ENCODE results near the gene KRT31. TPM values are rescaled to one million over a fixed set of nuclear protein-coding genes. Genes with fewer than 3 reads are reported as not detected.
A peak's percentile ranks its signal among the peaks of the same experiment; 100 is the strongest.

KRT31 gene
- total RNA-seq, 1 donor from 2014 or later = not detected

DNA sequence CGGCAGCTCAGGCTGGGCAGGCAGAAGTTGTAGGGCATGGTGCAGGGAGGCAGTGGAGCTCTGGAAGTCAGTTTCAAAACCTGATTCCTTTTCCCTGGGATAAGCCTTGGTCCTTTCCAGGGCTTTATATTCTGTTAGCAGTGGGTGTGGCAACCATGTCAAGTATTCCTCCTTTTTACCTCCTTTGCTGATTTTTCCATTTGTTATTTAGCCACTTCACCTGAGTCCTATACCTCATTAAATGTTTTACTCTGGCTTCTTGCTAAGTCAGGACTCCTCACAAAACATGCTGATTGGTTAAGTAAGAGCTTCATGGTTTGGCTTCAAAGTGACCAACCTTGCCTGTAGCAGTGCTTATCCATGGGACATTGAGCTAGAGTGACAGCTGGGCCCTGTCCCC, 27.7 kb downstream of the KRT31 start, which contains the start of gene KRT33B:
KRT33B (minus strand) TSS at position 101 of the 400 bp plus-strand sequence; CDS start at position 38, 63 bp downstream.
- Mint-ChIP-seq H3K9me3 (ENCODE audit: unreplicated experiment) (peaks cover 4% of the 10 kb centered on the region), H3K27ac (ENCODE audit: unreplicated experiment) (peak within 1 kb of the TSS; percentile 62), H3K27me3 (ENCODE audit: unreplicated experiment) (peaks cover 3% of the 10 kb centered on the region), H3K36me3 (ENCODE audit: unreplicated experiment) (peaks cover 6% of the 10 kb centered on the region), H3K4me3 (ENCODE audit: unreplicated experiment) (peak within 1 kb of the TSS; percentile 28), H3K4me1 (ENCODE audit: low read depth, unreplicated experiment) (peaks cover 8% of the 10 kb centered on the region)
- TF ChIP-seq, protein P1, sequence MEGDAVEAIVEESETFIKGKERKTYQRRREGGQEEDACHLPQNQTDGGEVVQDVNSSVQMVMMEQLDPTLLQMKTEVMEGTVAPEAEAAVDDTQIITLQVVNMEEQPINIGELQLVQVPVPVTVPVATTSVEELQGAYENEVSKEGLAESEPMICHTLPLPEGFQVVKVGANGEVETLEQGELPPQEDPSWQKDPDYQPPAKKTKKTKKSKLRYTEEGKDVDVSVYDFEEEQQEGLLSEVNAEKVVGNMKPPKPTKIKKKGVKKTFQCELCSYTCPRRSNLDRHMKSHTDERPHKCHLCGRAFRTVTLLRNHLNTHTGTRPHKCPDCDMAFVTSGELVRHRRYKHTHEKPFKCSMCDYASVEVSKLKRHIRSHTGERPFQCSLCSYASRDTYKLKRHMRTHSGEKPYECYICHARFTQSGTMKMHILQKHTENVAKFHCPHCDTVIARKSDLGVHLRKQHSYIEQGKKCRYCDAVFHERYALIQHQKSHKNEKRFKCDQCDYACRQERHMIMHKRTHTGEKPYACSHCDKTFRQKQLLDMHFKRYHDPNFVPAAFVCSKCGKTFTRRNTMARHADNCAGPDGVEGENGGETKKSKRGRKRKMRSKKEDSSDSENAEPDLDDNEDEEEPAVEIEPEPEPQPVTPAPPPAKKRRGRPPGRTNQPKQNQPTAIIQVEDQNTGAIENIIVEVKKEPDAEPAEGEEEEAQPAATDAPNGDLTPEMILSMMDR (IDR thresholded peaks at IDR 0.05; ENCODE audit: partially characterized antibody, unreplicated experiment) = no peak
- DNase-seq = peak; percentile 39

DNA sequence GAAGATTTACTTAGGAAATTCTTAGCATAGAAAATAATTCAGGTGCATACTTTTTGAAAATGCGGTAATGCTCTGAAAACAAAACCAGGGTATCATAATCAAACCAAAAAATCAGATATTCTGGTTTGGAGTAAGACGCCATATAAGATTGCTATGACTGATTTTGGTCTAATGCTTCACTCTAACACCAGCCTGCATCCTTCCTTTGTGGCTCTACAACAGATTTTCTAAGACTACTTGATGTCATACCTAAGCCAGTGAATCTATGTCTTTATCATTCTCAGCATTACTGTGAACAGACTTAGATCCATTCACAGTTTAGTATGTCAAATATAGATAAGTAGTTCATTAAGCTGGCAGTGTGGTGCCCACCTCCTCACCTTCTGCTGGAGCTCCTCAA, 28.4 kb downstream of the KRT31 start:
- no peak for DNase-seq
- peaks cover 4% of the 10 kb centered on the region for H3K27me3 Mint-ChIP-seq (ENCODE audit: unreplicated experiment)
- no peak overlapping the region for H3K4me3 Mint-ChIP-seq (ENCODE audit: unreplicated experiment)
- H3K9me3 Mint-ChIP-seq (ENCODE audit: unreplicated experiment) = peaks cover 4% of the 10 kb centered on the region
- no peaks in the 10 kb centered on the region for H3K36me3 Mint-ChIP-seq (ENCODE audit: unreplicated experiment)
- peaks cover 8% of the 10 kb centered on the region for H3K4me1 Mint-ChIP-seq (ENCODE audit: low read depth, unreplicated experiment)
- TF ChIP-seq, protein P1 (IDR thresholded peaks at IDR 0.05; ENCODE audit: partially characterized antibody, unreplicated experiment) = no peak
- no peak overlapping the region for H3K27ac Mint-ChIP-seq (ENCODE audit: unreplicated experiment)

DNA sequence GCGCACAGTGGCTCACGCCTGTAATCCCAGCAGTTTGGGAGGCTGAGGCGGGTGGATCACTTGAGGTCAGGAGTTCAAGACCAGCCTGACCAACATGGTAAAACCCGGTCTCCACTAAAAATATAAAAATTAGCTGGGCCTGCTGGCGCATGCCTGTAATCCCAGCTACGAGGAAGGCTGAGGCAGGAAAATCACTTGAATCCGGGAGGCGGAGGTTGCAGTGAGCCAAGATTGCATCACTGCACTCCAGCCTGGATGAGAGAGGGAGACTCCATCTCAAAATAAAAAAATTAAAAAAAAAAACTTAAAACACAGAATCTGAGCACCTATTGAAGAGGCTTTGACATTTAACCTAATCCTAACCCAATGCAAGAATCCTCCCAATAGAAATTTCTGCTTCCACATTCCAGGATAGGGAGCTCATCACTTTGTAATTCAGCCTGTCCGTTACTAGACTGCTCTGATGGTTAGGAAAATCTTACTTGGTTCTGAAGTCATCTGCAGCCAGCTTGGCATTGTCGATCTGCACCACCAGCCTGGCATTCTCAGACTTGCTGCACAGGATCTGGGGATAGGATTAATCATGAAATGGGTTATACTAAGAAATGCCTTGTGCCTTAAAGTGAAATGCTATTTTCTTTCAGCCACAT, 29.9 kb downstream of the KRT31 start:
- TF ChIP-seq, protein P1 (IDR thresholded peaks at IDR 0.05; ENCODE audit: partially characterized antibody, unreplicated experiment) = no peak
- DNase-seq = no peak
- Mint-ChIP-seq H3K36me3 (ENCODE audit: unreplicated experiment) (no peaks in the 10 kb centered on the region), H3K4me1 (ENCODE audit: low read depth, unreplicated experiment) (peaks cover 8% of the 10 kb centered on the region), H3K27ac (ENCODE audit: unreplicated experiment) (no peak overlapping the region), H3K9me3 (ENCODE audit: unreplicated experiment) (peaks cover 4% of the 10 kb centered on the region), H3K4me3 (ENCODE audit: unreplicated experiment) (no peak overlapping the region), H3K27me3 (ENCODE audit: unreplicated experiment) (peaks cover 4% of the 10 kb centered on the region)

DNA sequence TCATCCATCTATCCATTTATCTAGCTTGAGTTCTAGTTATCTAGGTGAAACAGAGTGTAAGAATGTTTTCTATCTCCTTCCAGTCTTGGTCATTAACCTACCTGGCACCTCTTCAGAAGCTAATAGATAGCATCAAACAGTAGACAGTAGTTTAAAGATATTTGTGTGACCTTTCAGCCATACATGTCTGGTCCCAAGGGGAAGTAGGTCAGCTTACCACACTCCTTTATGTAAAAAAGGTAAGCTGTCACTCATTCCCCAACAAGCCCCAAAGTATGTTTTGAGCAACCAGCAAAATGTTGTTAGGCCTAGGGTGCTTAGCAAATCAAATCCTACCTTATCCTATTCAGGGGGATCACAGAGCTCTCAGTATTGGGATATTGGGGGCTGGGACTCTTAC, 31.3 kb downstream of the KRT31 start:
- no peak for DNase-seq
- Mint-ChIP-seq H3K4me1 (ENCODE audit: low read depth, unreplicated experiment) (peaks cover 8% of the 10 kb centered on the region), H3K27ac (ENCODE audit: unreplicated experiment) (no peak overlapping the region), H3K9me3 (ENCODE audit: unreplicated experiment) (peaks cover 6% of the 10 kb centered on the region), H3K27me3 (ENCODE audit: unreplicated experiment) (peaks cover 4% of the 10 kb centered on the region), H3K4me3 (ENCODE audit: unreplicated experiment) (no peak overlapping the region), H3K36me3 (ENCODE audit: unreplicated experiment) (no peaks in the 10 kb centered on the region)
- TF ChIP-seq, protein P1 (IDR thresholded peaks at IDR 0.05; ENCODE audit: partially characterized antibody, unreplicated experiment) = no peak

DNA sequence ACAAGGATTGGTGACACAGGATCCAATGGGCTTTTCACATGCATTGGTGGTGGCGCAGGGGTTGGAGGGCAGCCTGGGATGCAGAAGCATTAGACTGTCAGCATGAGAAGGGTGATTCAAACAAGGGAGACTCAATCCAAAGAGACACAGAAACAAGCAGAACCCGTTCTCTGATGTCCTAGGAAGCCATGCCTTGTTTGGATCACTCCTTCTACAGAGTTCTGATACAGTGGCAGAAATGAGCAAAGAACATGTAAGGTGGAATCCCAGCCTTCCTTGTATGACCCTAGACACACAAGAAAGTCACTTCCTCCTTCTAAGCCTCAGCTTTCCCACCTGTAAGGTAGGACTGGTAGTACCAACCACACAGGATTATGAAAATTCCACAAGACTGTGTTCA, 33.5 kb downstream of the KRT31 start:
- DNase-seq = no peak
- H3K27ac Mint-ChIP-seq (ENCODE audit: unreplicated experiment) = no peak overlapping the region
- H3K27me3 Mint-ChIP-seq (ENCODE audit: unreplicated experiment) = peaks cover 1% of the 10 kb centered on the region
- no peak overlapping the region for H3K4me3 Mint-ChIP-seq (ENCODE audit: unreplicated experiment)
- no peaks in the 10 kb centered on the region for H3K36me3 Mint-ChIP-seq (ENCODE audit: unreplicated experiment)
- TF ChIP-seq, protein P1 (IDR thresholded peaks at IDR 0.05; ENCODE audit: partially characterized antibody, unreplicated experiment) = no peak
- peaks cover 6% of the 10 kb centered on the region for H3K9me3 Mint-ChIP-seq (ENCODE audit: unreplicated experiment)
- H3K4me1 Mint-ChIP-seq (ENCODE audit: low read depth, unreplicated experiment) = peaks cover 3% of the 10 kb centered on the region

Data from glutamatergic neuron (in vitro differentiated cells).